MCF 10A (cell line): ENCODE data around the gene SYNJ2BP. TPM values are rescaled to one million over a fixed set of nuclear protein-coding genes. Genes with fewer than 3 reads are reported as not detected.
"Not testable (repeated sequence)": the region's sequence is repeated elsewhere in the genome, so short reads cannot be mapped to it uniquely, and the experiment has no call there.

Source experiments
- BruUV-seq: library from RNA; stranded (reverse); fragments of 400-500 nt; replicated peaks from 2 replicates; lab custom pipeline; 2021; lab: Mats Ljungman, UMichigan
- CTCF ChIA-PET: fragments of 300-600 bp; sonication (Branson Sonifier 250); formaldehyde crosslinking; extraction: SDS; loops from one replicate; lab custom pipeline; 2021; ENCODE audit warnings: antibody characterized with exemption, inconsistent platforms; lab: Yijun Ruan, JAX
- POLR2A ChIA-PET: fragments of 300-600, 350-650 bp; sonication (Branson Sonifier 250); formaldehyde crosslinking; extraction: SDS; loops from one replicate; lab custom pipeline; 2020; ENCODE audit warnings: antibody characterized with exemption, inconsistent platforms; lab: Yijun Ruan, JAX
- DNase-seq: peaks from one replicate; pipeline ENCODE4 v3.0.0-alpha.2; 2018; ENCODE audit not compliant: unreplicated experiment
- H3K27ac Mint-ChIP-seq: one replicate; pipeline ENCODE4 v1.8.0; 2022; ENCODE audit warnings: mild to moderate bottlenecking, low read depth, mixed read lengths; ENCODE audit not compliant: unreplicated experiment
- H3K27me3 Mint-ChIP-seq: one replicate; pipeline ENCODE4 v1.8.0; 2022; ENCODE audit warnings: mixed read lengths; ENCODE audit not compliant: insufficient read depth, unreplicated experiment
- H3K36me3 Mint-ChIP-seq: one replicate; pipeline ENCODE4 v1.8.0; 2022; ENCODE audit warnings: mild to moderate bottlenecking, moderate library complexity, mixed read lengths; ENCODE audit not compliant: insufficient read depth, unreplicated experiment
- H3K4me1 Mint-ChIP-seq: one replicate; pipeline ENCODE4 v1.8.0; 2022; ENCODE audit warnings: mixed read lengths; ENCODE audit not compliant: insufficient read depth, unreplicated experiment
- H3K4me3 Mint-ChIP-seq: one replicate; pipeline ENCODE4 v1.8.0; 2022; ENCODE audit warnings: mild to moderate bottlenecking, moderate library complexity, mixed read lengths; ENCODE audit not compliant: unreplicated experiment
- H3K9me3 Mint-ChIP-seq: one replicate; pipeline ENCODE4 v1.8.0; 2022; ENCODE audit warnings: mixed read lengths; ENCODE audit not compliant: unreplicated experiment
- intact Hi-C: fragments of 100-400 bp; cut with micrococcal nuclease; formaldehyde crosslinking; loops from 2 replicates; pipeline ENCODE4 v1.14.1; 2022
- total RNA-seq: library from RNA; stranded (reverse); gene quantifications from 2 replicates; pipeline ENCODE4 v1.2.3, GENCODE V29; 2022
- TF ChIP-seq, protein P1 (sequence below): fragments of 200-600 bp; IDR thresholded peaks from one replicate; pipeline ENCODE4 v1.8.0; 2022; ENCODE audit warnings: antibody characterized with exemption, mild to moderate bottlenecking; ENCODE audit not compliant: unreplicated experiment

Gene SYNJ2BP
- total RNA-seq, 1 experiment from 2014 or later, result 12.6 TPM

DNA sequence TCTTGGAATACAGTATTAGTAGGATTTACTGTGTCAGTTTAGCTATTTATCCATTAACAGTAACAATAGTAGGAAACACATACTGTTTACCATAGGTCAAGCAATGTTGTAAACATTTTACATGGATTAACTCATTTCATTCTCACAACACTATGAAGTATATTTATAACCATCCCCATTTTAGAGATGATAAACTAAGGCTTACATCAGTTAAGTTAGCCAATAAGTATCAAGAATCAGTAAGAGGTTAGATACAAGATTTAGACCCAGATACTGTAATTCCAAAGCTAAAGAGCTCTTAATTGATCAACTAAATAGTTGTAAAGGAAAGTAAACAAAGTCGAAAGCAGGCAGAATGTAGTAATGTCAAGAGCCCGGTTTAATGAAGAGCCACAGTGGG is 1.1 kb downstream of the SYNJ2BP start:
- H3K4me3 Mint-ChIP-seq, result peak overlapping the region; percentile 96
- intact Hi-C loops, result loop anchor here (5.0 kb wide), 1 partner anchor 58 kb away; the partner anchor contains the start of gene COX16

DNA sequence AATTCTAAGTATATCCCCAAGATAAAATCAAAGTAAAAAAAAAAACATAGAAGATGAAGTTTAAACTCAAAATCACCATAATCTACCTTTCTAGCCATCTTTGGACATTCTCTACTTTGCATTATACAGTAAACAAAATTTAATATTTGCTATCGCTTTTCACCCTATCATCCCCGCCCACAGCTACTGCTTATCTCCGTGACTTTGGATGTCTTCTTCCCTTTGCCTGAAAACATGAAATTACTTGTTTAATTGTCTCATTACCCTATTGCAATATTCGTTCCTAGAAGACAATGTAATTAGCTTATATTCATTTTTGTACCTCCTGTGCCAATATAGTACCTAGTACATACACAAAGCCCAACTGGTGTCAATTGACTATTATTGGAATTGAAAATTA is 9.3 kb downstream of the SYNJ2BP start:
- no peak for DNase-seq
- BruUV-seq, result no TSS peak
- Mint-ChIP-seq H3K27me3 (no peaks in the 10 kb centered on the region), H3K4me3 (no peak overlapping the region), H3K4me1 (no peaks in the 10 kb centered on the region), H3K9me3 (no peaks in the 10 kb centered on the region), H3K36me3 (peaks cover 17% of the 10 kb centered on the region), H3K27ac (no peak overlapping the region)
- ChIA-PET POLR2A (interaction anchor here (1.4 kb wide), 1 partner anchor 9 kb away, joined by 4 read pairs; the partner anchor contains the start of gene SYNJ2BP), CTCF (interaction anchor here (0.5 to 0.6 kb wide), 2 partner anchors 78 to 136 kb away, joined by 3 to 4 read pairs; no protein-coding TSS in a partner anchor)
- intact Hi-C loops, result no loop called here
- TF ChIP-seq, protein P1, sequence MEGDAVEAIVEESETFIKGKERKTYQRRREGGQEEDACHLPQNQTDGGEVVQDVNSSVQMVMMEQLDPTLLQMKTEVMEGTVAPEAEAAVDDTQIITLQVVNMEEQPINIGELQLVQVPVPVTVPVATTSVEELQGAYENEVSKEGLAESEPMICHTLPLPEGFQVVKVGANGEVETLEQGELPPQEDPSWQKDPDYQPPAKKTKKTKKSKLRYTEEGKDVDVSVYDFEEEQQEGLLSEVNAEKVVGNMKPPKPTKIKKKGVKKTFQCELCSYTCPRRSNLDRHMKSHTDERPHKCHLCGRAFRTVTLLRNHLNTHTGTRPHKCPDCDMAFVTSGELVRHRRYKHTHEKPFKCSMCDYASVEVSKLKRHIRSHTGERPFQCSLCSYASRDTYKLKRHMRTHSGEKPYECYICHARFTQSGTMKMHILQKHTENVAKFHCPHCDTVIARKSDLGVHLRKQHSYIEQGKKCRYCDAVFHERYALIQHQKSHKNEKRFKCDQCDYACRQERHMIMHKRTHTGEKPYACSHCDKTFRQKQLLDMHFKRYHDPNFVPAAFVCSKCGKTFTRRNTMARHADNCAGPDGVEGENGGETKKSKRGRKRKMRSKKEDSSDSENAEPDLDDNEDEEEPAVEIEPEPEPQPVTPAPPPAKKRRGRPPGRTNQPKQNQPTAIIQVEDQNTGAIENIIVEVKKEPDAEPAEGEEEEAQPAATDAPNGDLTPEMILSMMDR, result no peak

More for the DNA sequence above, 1.1 kb downstream of the SYNJ2BP start:
- TF ChIP-seq, protein P1, result no peak
- no peaks in the 10 kb centered on the region for H3K9me3 Mint-ChIP-seq
- DNase-seq, result no peak
- no peaks in the 10 kb centered on the region for H3K36me3 Mint-ChIP-seq
- peak overlapping the region; percentile 81 for H3K27ac Mint-ChIP-seq
- ChIA-PET CTCF (interaction anchor here (0.7 to 0.8 kb wide), 2 partner anchors 99 to 1523 kb away, joined by 3 to 7 read pairs; no protein-coding TSS in a partner anchor), POLR2A (interaction anchor here (1.7 to 2.2 kb wide), 2 partner anchors 8 to 56 kb away, joined by 4 to 25 read pairs; partner anchors contain the start of gene COX16)
- no peaks in the 10 kb centered on the region for H3K27me3 Mint-ChIP-seq
- H3K4me1 Mint-ChIP-seq, result peaks cover 21% of the 10 kb centered on the region
- no TSS peak for BruUV-seq

DNA sequence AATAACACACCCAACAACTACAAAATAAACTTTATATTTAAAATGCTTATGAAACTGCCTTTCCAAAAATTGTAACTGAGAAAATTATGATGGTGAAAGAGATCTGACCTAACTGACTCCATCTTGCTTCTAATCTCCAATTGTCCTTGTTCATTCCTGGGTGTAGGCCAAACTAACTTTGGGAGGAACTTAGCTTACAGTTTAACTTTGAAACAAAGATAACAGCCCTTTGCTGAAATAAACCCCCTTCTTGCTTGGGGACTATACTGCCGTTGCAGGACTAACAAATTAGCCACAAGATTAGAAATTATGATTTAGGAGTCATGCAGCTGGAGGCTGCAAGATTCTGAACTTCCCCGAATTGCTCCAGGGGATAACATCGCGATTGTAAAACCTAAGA is 10.7 kb downstream of the SYNJ2BP start:
- H3K9me3 Mint-ChIP-seq, BruUV-seq, H3K27me3 Mint-ChIP-seq, H3K4me1 Mint-ChIP-seq, POLR2A ChIA-PET, H3K27ac Mint-ChIP-seq, DNase-seq, intact Hi-C loops, H3K4me3 Mint-ChIP-seq, CTCF ChIA-PET: not testable (repeated sequence)
- H3K36me3 Mint-ChIP-seq, result peaks cover 23% of the 10 kb centered on the region

DNA sequence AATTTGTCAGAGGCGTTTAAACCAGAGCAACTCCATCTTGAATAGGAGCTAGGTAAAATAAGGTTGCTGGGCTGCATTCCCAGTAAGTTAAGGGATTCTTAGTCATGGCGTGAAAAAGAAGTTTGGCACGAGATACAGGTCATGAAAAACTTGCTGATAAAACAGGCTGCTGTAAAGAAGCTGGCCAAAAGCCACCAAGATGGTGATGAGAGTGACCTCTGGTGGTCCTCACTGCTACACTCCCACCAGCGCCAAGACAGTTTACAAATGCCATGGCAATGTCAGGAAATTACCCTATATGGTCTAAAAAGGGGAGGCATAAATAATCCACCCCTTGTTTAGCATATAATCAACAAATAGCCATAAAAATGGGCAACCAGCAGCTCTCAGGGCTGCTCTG is 13.6 kb downstream of the SYNJ2BP start:
- ChIA-PET POLR2A (interaction anchor here (1.2 kb wide), 1 partner anchor 45 kb away, joined by 5 read pairs; no protein-coding TSS in a partner anchor), CTCF (interaction anchor here (1.2 kb wide), 1 partner anchor 165 kb away, joined by 3 read pairs; no protein-coding TSS in a partner anchor)
- H3K4me1 Mint-ChIP-seq, intact Hi-C loops, H3K27ac Mint-ChIP-seq, H3K4me3 Mint-ChIP-seq, H3K9me3 Mint-ChIP-seq, H3K36me3 Mint-ChIP-seq, BruUV-seq, DNase-seq, H3K27me3 Mint-ChIP-seq: not testable (repeated sequence)

DNA sequence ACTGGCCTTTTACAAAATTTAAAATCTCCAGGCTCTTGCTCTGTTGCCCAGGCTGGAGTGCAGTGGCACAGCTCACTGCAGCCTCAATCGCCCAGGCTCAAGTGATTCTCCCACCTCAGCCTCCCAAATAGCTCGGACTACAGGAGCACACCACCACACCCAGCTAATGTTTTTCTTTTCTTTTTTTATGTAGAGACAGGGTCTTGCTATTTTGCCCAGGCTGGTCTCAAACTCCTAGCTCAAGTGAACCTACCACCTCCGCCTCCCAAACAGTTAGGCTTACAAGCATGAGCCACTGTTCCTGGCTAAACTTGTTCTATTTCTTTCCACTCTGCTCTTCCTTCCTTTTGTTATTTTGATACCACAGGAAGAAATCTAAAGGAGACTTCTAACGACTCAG is 15.2 kb downstream of the SYNJ2BP start:
- CTCF ChIA-PET, result interaction anchor here (1.7 kb wide), 1 partner anchor 10 kb away, joined by 4 read pairs; no protein-coding TSS in a partner anchor
- BruUV-seq, result no TSS peak
- intact Hi-C loops, result no loop called here

More for the DNA sequence above, 15.2 kb downstream of the SYNJ2BP start:
- POLR2A ChIA-PET, result interaction anchor here (1.1 kb wide), 1 partner anchor 43 kb away, joined by 3 read pairs; no protein-coding TSS in a partner anchor
- Mint-ChIP-seq H3K4me3 (no peak overlapping the region), H3K4me1 (no peaks in the 10 kb centered on the region), H3K27me3 (no peaks in the 10 kb centered on the region), H3K9me3 (no peaks in the 10 kb centered on the region), H3K36me3 (peaks cover 6% of the 10 kb centered on the region), H3K27ac (no peak overlapping the region)
- no peak for DNase-seq
- TF ChIP-seq, protein P1, result no peak
